GM12873 (cell line): ENCODE measurements around the gene TELO2.

Source experiments
- CTCF ChIP-seq: IDR thresholded peaks from 2 replicates; pipeline ENCODE4 v1.5.1; 2012; ENCODE audit warnings: low read depth, mild to moderate bottlenecking, moderate library complexity, low read length, control low read depth; ENCODE audit not compliant: insufficient read depth; ENCODE audit errors: missing control alignments

TELO2 gene

GRCh38 chr16:1511662-1512569 lies 18.8 kb downstream of the TELO2 start:
- no peak for TF ChIP-seq CTCF

- no peak for TF ChIP-seq CTCF
These were observed 19.6 kb downstream of the TELO2 start for GRCh38 chr16:1512774-1513173.

- TF ChIP-seq CTCF: no peak
These were observed 21.3 kb downstream of the TELO2 start for GRCh38 chr16:1514507-1514906.

- TF ChIP-seq CTCF: no peak
These were observed 25.5 kb downstream of the TELO2 start for GRCh38 chr16:1518626-1519135.

- no peak for TF ChIP-seq CTCF
These were observed 26.7 kb downstream of the TELO2 start for GRCh38 chr16:1519831-1520230.

- no peak for TF ChIP-seq CTCF
These were observed 27.3 kb downstream of the TELO2 start for GRCh38 chr16:1520461-1520860.

GRCh38 chr16:1523581-1524245 lies 30.6 kb downstream of the TELO2 start:
- TF ChIP-seq CTCF: no peak
